Esophagus (tissue), 2 donors: ENCODE data around the gene BCAS1. TPM values are rescaled to one million over a fixed set of nuclear protein-coding genes. Genes with fewer than 3 reads are reported as not detected.

Experiments used
- H3K27ac ChIP-seq, 2 donors: one replicate each; pipeline ENCODE4 v1.5.1; 2013; ENCODE audit warnings: low read depth in 2 of 2, mild to moderate bottlenecking in 2 of 2, inconsistent platforms in 1 of 2, low read length in 1 of 2, moderate library complexity in 1 of 2
- H3K27me3 ChIP-seq, 2 donors: one replicate each; pipeline ENCODE4 v1.6.1; 2013; ENCODE audit warnings: low read length in 2 of 2, control low read depth in 1 of 2, mild to moderate bottlenecking in 1 of 2; ENCODE audit not compliant: insufficient read depth in 2 of 2, control insufficient read depth in 1 of 2
- H3K36me3 ChIP-seq, 2 donors: one replicate each; pipeline ENCODE4 v1.6.1; 2013; ENCODE audit warnings: low read length in 1 of 2; ENCODE audit not compliant: control insufficient read depth in 2 of 2, insufficient read depth in 2 of 2
- H3K4me1 ChIP-seq, 2 donors: one replicate each; pipeline ENCODE4 v1.6.1; 2013; ENCODE audit warnings: low read length in 1 of 2; ENCODE audit not compliant: control insufficient read depth in 2 of 2, insufficient read depth in 2 of 2
- H3K4me3 ChIP-seq, 2 donors: one replicate each; pipeline ENCODE4 v1.5.1; 2013; ENCODE audit warnings: low read length in 2 of 2, mild to moderate bottlenecking in 2 of 2, low read depth in 1 of 2, moderate library complexity in 1 of 2
- H3K9me3 ChIP-seq, 2 donors: one replicate each; pipeline ENCODE4 v1.6.1; 2013; ENCODE audit warnings: mild to moderate bottlenecking in 2 of 2, low read depth in 1 of 2, low read length in 1 of 2, moderate library complexity in 1 of 2; ENCODE audit not compliant: control insufficient read depth in 2 of 2, insufficient read depth in 1 of 2
- WGBS, 2 donors: extraction: QIAGEN DNeasy Blood & Tissue Kit; methylation state at CpG; one replicate each; pipeline ENCODE4 v1.1.7; 2013; 5-methylcytosine and 5-hydroxymethylcytosine counted together
- polyA plus RNA-seq, 2 donors: library from polyadenylated mRNA; stranded (reverse); fragments of 200-250 nt; gene quantifications; one replicate each; pipeline ENCODE4 v1.2.3, GENCODE V29; 2013
- donor health status: healthy with polysubstance abuse.
- donor health status: Bipolar disorder and iron deficiency.

Gene BCAS1
- polyA plus RNA-seq, 2 donors, result 4.7 to 9.0 TPM

DNA sequence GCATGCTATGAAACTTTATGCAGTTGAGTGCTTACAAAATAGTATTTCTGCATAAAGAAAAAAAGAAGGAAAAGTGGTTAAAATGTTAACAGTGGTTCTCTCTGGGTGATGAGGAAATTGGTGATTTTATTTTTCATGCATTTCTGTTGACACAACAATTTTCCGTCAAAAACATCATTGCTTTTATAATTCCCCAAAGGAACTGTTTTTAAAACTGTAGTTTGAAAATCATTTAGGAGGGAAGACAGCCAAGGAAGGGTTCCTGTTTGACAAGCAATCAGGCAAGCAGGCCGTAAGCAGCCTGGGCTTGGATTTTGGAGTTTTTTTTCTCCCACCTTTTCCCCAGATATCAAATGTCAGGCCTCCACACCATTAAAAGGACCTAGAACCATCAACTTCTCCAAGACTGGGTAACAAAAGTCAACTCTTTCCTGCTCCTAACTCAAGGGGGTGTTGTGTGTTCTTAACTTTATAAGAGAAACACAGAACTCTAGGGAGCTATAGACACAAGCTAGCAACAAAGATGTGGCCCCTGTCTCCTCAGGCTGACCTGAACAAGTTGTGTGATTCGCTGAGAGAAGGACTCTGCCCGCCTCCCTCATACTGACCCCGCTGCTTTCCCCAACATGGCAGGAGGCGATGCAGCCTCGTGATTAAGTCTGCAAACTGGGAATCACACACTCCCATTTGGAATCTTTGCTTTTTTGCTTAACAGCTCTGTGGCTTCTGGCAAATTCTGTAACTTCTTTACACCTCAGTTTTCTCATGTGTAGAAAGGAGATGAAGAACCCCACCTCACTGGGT lies 146.6 kb downstream of the BCAS1 start:
- WGBS, 2 donors, result 81 to 87% methylated on average over 7 of the region's 7 CpGs
- no peaks in the 10 kb centered on the region for H3K36me3 ChIP-seq

DNA sequence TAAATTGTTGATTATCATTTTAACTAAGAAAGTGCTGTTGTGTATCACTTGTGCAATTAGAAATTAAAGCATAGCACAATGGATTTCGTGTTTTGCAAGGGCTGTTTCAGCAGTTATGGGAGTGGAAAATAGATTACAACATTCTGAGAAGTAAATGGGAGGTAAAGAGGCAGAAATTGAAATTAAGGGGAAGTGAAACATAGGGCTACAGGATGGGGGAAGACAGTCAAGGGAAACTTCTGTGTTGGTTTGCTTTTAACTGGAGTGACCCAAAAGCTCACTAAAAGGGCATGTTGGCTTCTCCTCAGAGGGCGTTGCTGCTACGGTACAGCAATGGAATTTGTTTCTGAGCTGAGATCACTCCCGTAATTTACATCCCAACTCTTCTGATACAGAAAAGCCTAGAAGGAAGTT lies 147.5 kb downstream of the BCAS1 start:
- Histone ChIP-seq H3K27ac (peak overlapping the region in 1 of 2 donors; percentile 40), H3K9me3 (no peaks in the 10 kb centered on the region), H3K27me3 (no peaks in the 10 kb centered on the region), H3K36me3 (no peaks in the 10 kb centered on the region), H3K4me3 (no peak overlapping the region), H3K4me1 (peaks cover 0 to 5% of the 10 kb centered on the region in 2 donors)
- 41 to 43% methylated on average over 4 of the region's 4 CpGs for WGBS, 2 donors

More for the DNA sequence above, 146.6 kb downstream of the BCAS1 start:
- Histone ChIP-seq H3K9me3 (no peaks in the 10 kb centered on the region), H3K27ac (peak overlapping the region in 1 of 2 donors; percentile 65), H3K4me3 (no peak overlapping the region), H3K4me1 (peaks cover 0 to 5% of the 10 kb centered on the region in 2 donors), H3K27me3 (no peaks in the 10 kb centered on the region)

DNA sequence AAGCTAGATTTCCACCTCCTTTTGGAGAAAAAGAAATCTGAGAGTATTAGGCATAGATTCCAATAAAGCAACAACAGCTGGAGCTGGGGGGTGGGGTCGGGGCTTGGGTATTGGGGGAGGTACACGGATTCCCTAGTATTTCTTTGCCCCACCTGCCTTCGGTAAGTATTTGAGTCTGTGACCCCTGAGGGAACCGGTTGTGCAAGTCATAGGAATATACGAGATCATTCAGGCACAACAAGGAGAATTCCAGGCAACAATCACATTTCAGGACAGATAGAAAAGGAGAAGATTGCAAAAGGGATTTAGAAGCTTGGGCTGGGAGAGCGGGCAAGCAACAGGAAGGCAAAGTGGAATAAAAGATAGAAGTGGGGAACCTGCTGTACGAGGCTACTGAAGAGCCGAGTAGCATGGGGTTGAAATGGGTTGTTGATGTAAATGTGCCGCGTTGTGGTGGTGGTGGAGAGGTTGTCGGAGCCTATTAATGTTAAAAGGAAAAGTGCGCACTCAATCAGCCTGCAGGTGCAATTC lies 148.9 kb downstream of the BCAS1 start:
- H3K4me3 ChIP-seq, result no peak overlapping the region
- H3K36me3 ChIP-seq, result no peaks in the 10 kb centered on the region
- peaks cover 0 to 2% of the 10 kb centered on the region in 2 donors for H3K4me1 ChIP-seq
- H3K27ac ChIP-seq, result peak overlapping the region in 1 of 2 donors; percentile 3
- 62% methylated on average over 12 of the region's 12 CpGs for WGBS, 2 donors
- H3K27me3 ChIP-seq, result no peaks in the 10 kb centered on the region
- H3K9me3 ChIP-seq, result no peaks in the 10 kb centered on the region

DNA sequence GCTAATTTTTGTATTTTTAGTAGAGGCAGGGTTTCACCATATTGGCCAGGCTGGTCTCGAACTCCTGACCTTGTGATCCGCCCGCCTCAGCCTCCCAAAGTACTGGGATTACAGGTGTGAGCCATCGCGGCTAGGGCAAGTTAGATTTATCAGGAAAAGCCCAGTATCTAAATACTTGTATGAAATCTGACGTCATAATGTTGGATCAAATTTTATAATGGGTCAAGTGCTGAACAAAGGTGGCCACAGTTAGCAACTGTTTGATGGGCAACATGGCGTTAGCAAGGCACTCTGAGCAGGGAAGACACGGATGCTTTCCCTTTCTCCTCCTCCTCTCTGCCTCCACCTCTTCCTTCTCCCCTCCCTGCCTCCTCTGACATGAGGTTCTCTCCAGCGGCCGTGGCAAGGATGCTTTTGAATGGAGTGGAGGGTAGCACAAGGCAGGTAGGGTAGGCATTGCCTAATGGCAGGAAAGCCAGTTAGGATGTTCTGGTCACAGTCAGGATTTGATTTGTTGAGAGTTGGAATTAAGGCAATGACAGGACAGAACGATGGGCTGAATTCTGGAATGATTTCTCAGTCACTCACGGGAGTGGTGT lies 149.6 kb downstream of the BCAS1 start:
- Histone ChIP-seq H3K9me3 (no peaks in the 10 kb centered on the region), H3K36me3 (no peaks in the 10 kb centered on the region), H3K4me3 (no peak overlapping the region), H3K27me3 (no peaks in the 10 kb centered on the region), H3K4me1 (peaks cover 0 to 2% of the 10 kb centered on the region in 2 donors), H3K27ac (no peak overlapping the region)
- WGBS, 2 donors, result 80 to 83% methylated on average over 12 of the region's 12 CpGs

DNA sequence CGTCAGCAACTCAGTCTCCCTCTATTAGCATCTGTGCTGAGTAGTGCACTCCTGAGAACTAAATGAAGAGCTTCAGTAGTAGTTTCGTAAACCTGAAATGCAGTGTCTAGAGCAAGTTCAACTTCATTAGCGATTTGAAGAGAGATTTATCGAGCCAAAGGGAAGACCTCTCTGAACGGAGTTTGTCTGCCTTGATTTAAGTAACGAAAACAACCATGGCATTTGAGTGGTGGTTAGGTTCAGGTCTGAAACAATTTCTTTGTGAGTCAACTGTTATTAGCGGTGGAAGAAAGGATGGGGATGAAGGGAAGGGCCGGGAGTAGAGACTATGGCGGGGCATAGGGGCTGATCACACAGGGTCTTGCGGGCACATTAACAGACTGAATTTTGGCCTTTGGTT lies 150.5 kb downstream of the BCAS1 start:
- no peaks in the 10 kb centered on the region for H3K27me3 ChIP-seq
- peaks cover 0 to 2% of the 10 kb centered on the region in 2 donors for H3K4me1 ChIP-seq
- no peak overlapping the region for H3K27ac ChIP-seq
- 97% methylated on average over 10 of the region's 10 CpGs for WGBS, 2 donors
- no peaks in the 10 kb centered on the region for H3K9me3 ChIP-seq
- H3K4me3 ChIP-seq, result no peak overlapping the region
- no peaks in the 10 kb centered on the region for H3K36me3 ChIP-seq

- H3K36me3 ChIP-seq, result no peaks in the 10 kb centered on the region
- peaks cover 0 to 2% of the 10 kb centered on the region in 2 donors for H3K4me1 ChIP-seq
Observed at GRCh38 chr20:53918949-53919361, 151.4 kb downstream of the BCAS1 start.

DNA sequence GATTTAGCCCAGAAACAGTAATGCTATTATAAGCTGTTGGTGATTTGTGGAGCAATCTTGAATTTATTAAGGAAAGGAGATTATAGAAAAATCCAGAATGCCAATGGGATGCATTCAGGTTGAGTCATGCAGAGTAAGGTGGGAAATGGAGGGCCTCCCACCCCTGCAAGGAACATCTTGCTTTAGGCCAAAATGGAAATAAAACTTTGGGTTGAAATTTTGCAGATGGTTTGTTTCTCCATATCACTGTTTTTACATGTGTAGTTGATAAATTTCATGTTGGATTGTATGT lies 152.4 kb downstream of the BCAS1 start:
- no peaks in the 10 kb centered on the region for H3K27me3 ChIP-seq
- H3K9me3 ChIP-seq, result no peaks in the 10 kb centered on the region
- H3K27ac ChIP-seq, result no peak overlapping the region
- no peaks in the 10 kb centered on the region for H3K36me3 ChIP-seq
- peaks cover 0 to 2% of the 10 kb centered on the region in 2 donors for H3K4me1 ChIP-seq
- no peak overlapping the region for H3K4me3 ChIP-seq

More at GRCh38 chr20:53918949-53919361, 151.4 kb downstream of the BCAS1 start:
- Histone ChIP-seq H3K9me3 (no peaks in the 10 kb centered on the region), H3K27ac (no peak overlapping the region), H3K4me3 (no peak overlapping the region), H3K27me3 (no peaks in the 10 kb centered on the region)
- WGBS, 2 donors, result 86 to 87% methylated on average over 11 of the region's 11 CpGs

GRCh38 chr20:53917145-53918019 lies 153.0 kb downstream of the BCAS1 start:
- Histone ChIP-seq H3K9me3 (no peaks in the 10 kb centered on the region), H3K27me3 (no peaks in the 10 kb centered on the region), H3K36me3 (no peaks in the 10 kb centered on the region), H3K4me3 (no peak overlapping the region), H3K27ac (peak overlapping the region; percentile 76 to 85), H3K4me1 (peaks cover 2% of the 10 kb centered on the region in 2 donors)
- WGBS, 2 donors, result 30 to 36% methylated on average over 10 of the region's 10 CpGs

- Histone ChIP-seq H3K9me3 (no peaks in the 10 kb centered on the region), H3K27me3 (no peaks in the 10 kb centered on the region), H3K27ac (peak overlapping the region; percentile 6 to 85), H3K36me3 (no peaks in the 10 kb centered on the region), H3K4me1 (peaks cover 2% of the 10 kb centered on the region in 2 donors), H3K4me3 (no peak overlapping the region)
- 55 to 67% methylated on average over 2 of the region's 2 CpGs for WGBS, 2 donors
Observed at GRCh38 chr20:53916173-53916512, 154.3 kb downstream of the BCAS1 start.
